GM23248 (cell line): ENCODE results near the gene KDM1A. TPM values are rescaled to one million over a fixed set of nuclear protein-coding genes. Genes with fewer than 3 reads are reported as not detected.
A peak's percentile ranks its signal among the peaks of the same experiment; 100 is the strongest.

Experiments used
- DNase-seq: peaks from one replicate; pipeline ENCODE4 v3.0.0-alpha.2; 2015
- H2AFZ ChIP-seq: fragments of 200-600 bp; sonication (generic); 2 replicates; pipeline ENCODE4 v1.6.1; 2016; ENCODE audit warnings: antibody characterized with exemption
- H3F3A ChIP-seq: fragments of 200-600 bp; sonication (generic); 2 replicates; pipeline ENCODE4 v1.6.1; 2016; ENCODE audit warnings: mild to moderate bottlenecking, antibody characterized with exemption, mixed run types; ENCODE audit not compliant: insufficient read depth
- H3K27ac ChIP-seq: fragments of 200-600 bp; sonication (generic); 2 replicates; pipeline ENCODE4 v1.5.1; 2016; ENCODE audit warnings: mild to moderate bottlenecking
- H3K27me3 ChIP-seq: fragments of 200-600 bp; sonication (generic); replicated peaks from 2 replicates; pipeline ENCODE4 v1.6.1; 2016; ENCODE audit warnings: mild to moderate bottlenecking; ENCODE audit not compliant: insufficient read depth
- H3K36me3 ChIP-seq: fragments of 200-600 bp; sonication (generic); 2 replicates; pipeline ENCODE4 v1.6.1; 2016; ENCODE audit warnings: low read depth, mild to moderate bottlenecking
- H3K4me1 ChIP-seq: fragments of 200-600 bp; sonication (generic); 2 replicates; pipeline ENCODE4 v1.6.1; 2016; ENCODE audit warnings: mild to moderate bottlenecking; ENCODE audit not compliant: insufficient read depth
- H3K4me2 ChIP-seq: fragments of 200-600 bp; sonication (generic); one replicate; pipeline ENCODE4 v1.6.1; 2016; ENCODE audit warnings: mild to moderate bottlenecking; ENCODE audit not compliant: unreplicated experiment
- H3K4me3 ChIP-seq: fragments of 200-600 bp; sonication (generic); 2 replicates; pipeline ENCODE4 v1.5.1; 2016; ENCODE audit warnings: mild to moderate bottlenecking
- H3K79me2 ChIP-seq: fragments of 200-600 bp; sonication (generic); 2 replicates; pipeline ENCODE4 v1.6.1; 2016; ENCODE audit warnings: mild to moderate bottlenecking; ENCODE audit not compliant: insufficient read depth
- H3K9ac ChIP-seq: fragments of 200-600 bp; sonication (generic); 2 replicates; pipeline ENCODE4 v1.6.1; 2016; ENCODE audit warnings: mild to moderate bottlenecking
- H3K9me2 ChIP-seq: fragments of 200-600 bp; sonication (generic); 2 replicates; pipeline ENCODE4 v1.6.1; 2016; ENCODE audit warnings: mixed run types, mild to moderate bottlenecking, moderate library complexity; ENCODE audit not compliant: insufficient read depth
- H3K9me3 ChIP-seq: fragments of 200-600 bp; sonication (generic); one replicate; pipeline ENCODE4 v1.6.1; 2017; ENCODE audit warnings: low read depth
- H4K20me1 ChIP-seq: fragments of 200-600 bp; sonication (generic); 2 replicates; pipeline ENCODE4 v1.6.0; 2016; ENCODE audit not compliant: insufficient read depth
- EZH2 ChIP-seq: fragments of 200-600 bp; sonication (generic); IDR thresholded peaks from 2 replicates; pipeline ENCODE4 v1.6.1; 2018; ENCODE audit warnings: antibody characterized with exemption, mild to moderate bottlenecking; ENCODE audit not compliant: insufficient read depth, poor library complexity, severe bottlenecking
- EZH2phosphoT487 ChIP-seq: fragments of 200-600 bp; sonication (generic); IDR thresholded peaks from 2 replicates; pipeline ENCODE4 v1.6.1; 2018; ENCODE audit warnings: antibody characterized with exemption, moderate library complexity, mild to moderate bottlenecking, low read depth; ENCODE audit not compliant: insufficient read depth
- WGBS, 2 experiments: methylation state at CpG; one replicate each; pipeline ENCODE4 v1.1.6; 2015 to 2017; ENCODE audit warnings: low lambda C conversion rate in 2 of 2, low coverage in 1 of 2; ENCODE audit errors: missing lambda C conversion rate in 2 of 2; 5-methylcytosine and 5-hydroxymethylcytosine counted together
- in situ Hi-C: fragments of 300-500 bp; cut with MboI; formaldehyde crosslinking; loops from 2 replicates; pipeline ENCODE4 v1.15.0; 2020
- polyA plus RNA-seq: library from polyadenylated mRNA; unstranded; fragments of >200 nt; fragmentation: Nextera tagmentation; extraction: Ambion mirVana; gene quantifications from 2 replicates; pipeline ENCODE4 v1.2.1, GENCODE V29; 2016
- total RNA-seq: library from RNA; depleted of rRNA; stranded (reverse); fragments of >200 nt; shearing (Covaris generic); gene quantifications from 2 replicates; pipeline ENCODE4 v1.2.3, GENCODE V29; 2014

KDM1A gene
- total and polyA plus RNA-seq, 2 experiments from 2014 or later: 30.3 to 62.5 TPM

DNA sequence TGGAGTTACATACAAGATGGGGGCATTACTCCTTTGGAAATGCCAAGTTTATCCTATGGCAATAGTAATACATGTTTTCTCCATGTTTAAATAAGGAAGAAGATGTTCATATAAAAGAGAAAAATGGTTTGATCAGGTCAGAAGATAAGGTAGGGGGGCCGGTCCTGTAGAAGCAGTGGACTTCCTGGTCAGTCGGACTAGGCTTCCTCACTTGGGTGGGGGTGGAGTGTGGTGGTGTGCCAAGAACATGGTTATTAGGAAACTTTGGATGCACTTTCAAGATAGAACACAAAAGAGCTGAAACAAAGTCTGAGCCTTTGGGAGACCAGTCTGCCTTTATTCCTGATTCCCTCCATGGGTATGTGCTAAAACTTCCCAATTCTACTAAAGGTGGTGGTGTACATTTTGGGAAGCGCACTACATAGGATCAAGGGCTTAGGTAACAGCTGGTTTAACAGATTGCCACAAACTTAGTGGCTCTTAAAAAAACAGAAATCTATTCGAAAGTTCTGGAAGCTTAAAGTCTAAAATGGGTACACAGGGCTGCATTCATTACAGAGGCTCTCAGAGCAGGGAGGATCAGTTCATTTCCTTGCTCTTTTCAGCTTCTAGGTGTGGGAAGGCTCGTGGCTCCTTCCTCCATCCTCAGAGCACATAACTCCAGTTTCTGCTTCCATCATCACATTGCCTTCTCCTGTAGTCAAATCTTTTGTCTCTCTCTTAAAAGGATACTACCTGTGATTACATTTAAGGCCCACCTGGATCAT lies 64.6 kb downstream of the KDM1A start:
- H3K27me3 ChIP-seq: no peaks in the 10 kb centered on the region
- no peaks in the 10 kb centered on the region for H4K20me1 ChIP-seq
- H3K79me2 ChIP-seq: peaks cover 6% of the 10 kb centered on the region; the same call in 1 of the 2 replicates
- no peak overlapping the region for H2AFZ ChIP-seq
- TF ChIP-seq EZH2 (no peak), EZH2phosphoT487 (no peak)
- in situ Hi-C loops: no loop called here
- H3K27ac ChIP-seq: no peak overlapping the region
- peaks cover 50% of the 10 kb centered on the region for H3K36me3 ChIP-seq
- no peak overlapping the region for H3K9ac ChIP-seq
- WGBS, 2 experiments: 77 to 79% methylated on average over 5 of the region's 5 CpGs
- no peak overlapping the region for H3K4me2 ChIP-seq
- H3K4me1 ChIP-seq: no peaks in the 10 kb centered on the region
- peaks cover 17% of the 10 kb centered on the region; the same call in 1 of the 2 replicates for H3F3A ChIP-seq
- H3K4me3 ChIP-seq: no peak overlapping the region
- H3K9me3 ChIP-seq: no peaks in the 10 kb centered on the region
- peak; percentile 16 for DNase-seq
- no peaks in the 10 kb centered on the region for H3K9me2 ChIP-seq

DNA sequence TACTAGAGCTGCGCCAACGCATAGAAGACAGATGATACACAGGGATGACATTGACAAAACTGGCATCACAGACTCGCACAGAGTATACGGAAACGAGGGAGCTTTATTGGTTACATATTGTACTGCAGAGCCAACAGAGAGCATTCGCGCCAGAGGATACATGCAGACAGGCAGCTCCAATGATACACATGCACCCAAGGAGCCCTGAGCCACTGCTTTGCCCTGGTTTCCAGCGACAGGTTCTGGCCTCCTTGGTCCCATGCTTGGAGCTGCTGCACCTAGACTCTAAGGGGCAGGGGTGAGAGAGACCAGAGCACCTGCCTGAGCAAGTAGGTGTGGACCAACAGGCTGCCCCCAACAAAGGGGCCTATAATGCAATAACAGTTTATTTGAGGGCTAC lies 65.6 kb downstream of the KDM1A start:
- H2AFZ ChIP-seq: no peak overlapping the region
- H4K20me1 ChIP-seq: no peaks in the 10 kb centered on the region
- 92 to 95% methylated on average over 8 of the region's 8 CpGs for WGBS, 2 experiments
- no peaks in the 10 kb centered on the region for H3K9me2 ChIP-seq
- TF ChIP-seq EZH2 (no peak), EZH2phosphoT487 (no peak)
- H3K9ac ChIP-seq: no peak overlapping the region
- peaks cover 17% of the 10 kb centered on the region; the same call in 1 of the 2 replicates for H3F3A ChIP-seq
- no peak overlapping the region for H3K27ac ChIP-seq
- no peaks in the 10 kb centered on the region for H3K9me3 ChIP-seq
- no peak overlapping the region for H3K4me2 ChIP-seq
- peaks cover 46% of the 10 kb centered on the region for H3K36me3 ChIP-seq
- no peak overlapping the region for H3K4me3 ChIP-seq
- no peak for DNase-seq
- in situ Hi-C loops: no loop called here
- peaks cover 6% of the 10 kb centered on the region; the same call in 1 of the 2 replicates for H3K79me2 ChIP-seq
- no peaks in the 10 kb centered on the region for H3K4me1 ChIP-seq
- no peaks in the 10 kb centered on the region for H3K27me3 ChIP-seq

DNA sequence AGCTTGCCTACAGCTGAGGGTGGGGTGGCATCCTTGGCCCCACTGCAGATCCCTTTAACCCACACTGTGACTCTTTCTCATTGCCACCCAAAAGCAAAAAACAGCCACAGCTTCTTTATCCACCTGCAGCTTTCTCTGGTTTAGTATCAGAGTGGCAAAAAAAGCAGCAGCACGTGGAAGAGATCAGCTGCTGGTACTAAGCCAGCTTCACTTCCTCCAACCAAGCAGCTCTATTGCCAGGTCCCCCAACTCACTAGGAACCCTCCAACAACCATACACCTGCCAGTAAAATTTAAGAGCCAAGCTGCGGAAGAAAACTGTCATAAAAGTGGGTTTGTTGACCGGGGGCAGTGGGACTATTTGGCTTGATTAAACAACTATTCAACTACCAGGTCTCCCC lies 66.4 kb downstream of the KDM1A start:
- 83 to 84% methylated on average over 3 of the region's 3 CpGs for WGBS, 2 experiments
- TF ChIP-seq EZH2phosphoT487: no peak
- TF ChIP-seq EZH2: no peak
- no peak overlapping the region for H2AFZ ChIP-seq
- no peak overlapping the region for H3K27ac ChIP-seq
- no peak overlapping the region for H3K4me2 ChIP-seq
- no peaks in the 10 kb centered on the region for H3K4me1 ChIP-seq
- peaks cover 10% of the 10 kb centered on the region; the same call in 1 of the 2 replicates for H3K79me2 ChIP-seq
- H3K9ac ChIP-seq: no peak overlapping the region
- no peaks in the 10 kb centered on the region for H3K27me3 ChIP-seq
- no peak overlapping the region for H3K4me3 ChIP-seq
- in situ Hi-C loops: no loop called here
- H3F3A ChIP-seq: peaks cover 17% of the 10 kb centered on the region; the same call in 1 of the 2 replicates
- H3K9me3 ChIP-seq: no peaks in the 10 kb centered on the region
- H3K9me2 ChIP-seq: no peaks in the 10 kb centered on the region
- H3K36me3 ChIP-seq: peaks cover 40% of the 10 kb centered on the region
- no peaks in the 10 kb centered on the region for H4K20me1 ChIP-seq
- no peak for DNase-seq

DNA sequence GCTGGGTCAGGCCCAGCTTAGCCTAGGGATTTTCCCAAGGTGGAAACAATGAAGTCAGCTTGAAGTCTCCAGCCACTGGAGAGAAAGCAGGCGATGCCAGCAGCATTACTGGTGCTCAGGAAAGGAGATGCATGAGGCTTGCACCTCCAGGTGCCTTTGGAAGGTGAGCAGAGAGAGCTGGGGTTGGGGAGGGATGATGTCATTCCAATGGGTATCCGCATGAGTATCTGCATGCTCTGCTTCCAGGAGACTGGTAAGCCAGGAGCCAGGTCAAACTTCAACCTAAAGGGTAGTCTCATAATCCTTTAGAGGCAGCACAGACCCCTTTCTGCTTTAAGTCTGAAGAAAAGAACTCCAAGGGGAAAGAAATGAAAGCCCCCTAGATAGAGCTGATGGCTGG lies 68.8 kb downstream of the KDM1A start:
- Histone ChIP-seq H3K9me2 (no peaks in the 10 kb centered on the region), H3K4me3 (no peak overlapping the region), H3K36me3 (peaks cover 39% of the 10 kb centered on the region), H3K79me2 (peaks cover 22% of the 10 kb centered on the region; the same call in 1 of the 2 replicates), H3K4me2 (no peak overlapping the region), H3K27ac (no peak overlapping the region), H3K9me3 (no peaks in the 10 kb centered on the region), H3F3A (peaks cover 12% of the 10 kb centered on the region; the same call in 1 of the 2 replicates), H3K9ac (no peak overlapping the region), H2AFZ (no peak overlapping the region), H4K20me1 (no peaks in the 10 kb centered on the region), H3K27me3 (no peaks in the 10 kb centered on the region), H3K4me1 (no peaks in the 10 kb centered on the region)
- WGBS, 2 experiments: 63% methylated on average over 2 of the region's 2 CpGs
- TF ChIP-seq EZH2: no peak
- no peak for TF ChIP-seq EZH2phosphoT487
- in situ Hi-C loops: no loop called here
- no peak for DNase-seq
